Measurements from ENCODE around the gene NOVA2.

Gene NOVA2

DNA sequence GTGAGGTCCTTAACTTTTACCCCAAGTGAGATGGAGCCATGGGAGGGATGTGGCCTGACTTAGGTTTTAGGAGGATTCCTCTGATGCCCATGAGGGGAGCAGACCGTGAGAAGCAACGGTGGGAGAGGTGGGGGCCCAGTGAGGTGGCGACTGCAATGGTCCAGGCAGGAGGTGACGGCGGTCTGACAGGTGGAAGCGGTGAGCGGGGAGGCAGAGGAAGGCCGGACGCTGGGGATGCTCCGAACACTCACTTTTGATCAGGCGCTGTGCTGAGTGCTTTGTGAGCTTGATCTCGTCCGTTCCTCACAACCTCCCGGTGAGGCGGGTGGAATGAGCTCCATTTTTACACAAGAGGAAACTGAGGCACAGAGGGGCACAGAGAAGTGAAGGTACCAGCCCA lies 11.6 kb downstream of the NOVA2 start:
- TF ChIP-seq ZFP3 (CRISPR knock-in tag; IDR thresholded peaks at IDR 0.05) (no peak), OSR1 (CRISPR knock-in tag; IDR thresholded peaks at IDR 0.05) (no peak), GLIS3 (CRISPR knock-in tag; IDR thresholded peaks at IDR 0.05) (no peak), PPARA (CRISPR knock-in tag; IDR thresholded peaks at IDR 0.05; ENCODE audit: borderline replicate concordance) (no peak), ARNTL (CRISPR knock-in tag; IDR thresholded peaks at IDR 0.05; ENCODE audit: borderline replicate concordance, low read depth) (no peak), BACH2 (CRISPR knock-in tag; IDR thresholded peaks at IDR 0.05; ENCODE audit: borderline replicate concordance) (no peak), ZFP30 (CRISPR knock-in tag; IDR thresholded peaks at IDR 0.05) (no peak), RARB (CRISPR knock-in tag; IDR thresholded peaks at IDR 0.05) (no peak), ZNF565 (CRISPR knock-in tag; conservative IDR thresholded peaks at IDR 0.05; ENCODE audit: low read depth) (no peak), ESRRG (CRISPR knock-in tag; IDR thresholded peaks at IDR 0.05) (no peak), ZNF8 (CRISPR knock-in tag; IDR thresholded peaks at IDR 0.05) (no peak), CSDC2 (CRISPR knock-in tag; IDR thresholded peaks at IDR 0.05) (no peak), ISL1 (CRISPR knock-in tag; IDR thresholded peaks at IDR 0.05) (no peak)
- TF ChIP-seq, protein P1, sequence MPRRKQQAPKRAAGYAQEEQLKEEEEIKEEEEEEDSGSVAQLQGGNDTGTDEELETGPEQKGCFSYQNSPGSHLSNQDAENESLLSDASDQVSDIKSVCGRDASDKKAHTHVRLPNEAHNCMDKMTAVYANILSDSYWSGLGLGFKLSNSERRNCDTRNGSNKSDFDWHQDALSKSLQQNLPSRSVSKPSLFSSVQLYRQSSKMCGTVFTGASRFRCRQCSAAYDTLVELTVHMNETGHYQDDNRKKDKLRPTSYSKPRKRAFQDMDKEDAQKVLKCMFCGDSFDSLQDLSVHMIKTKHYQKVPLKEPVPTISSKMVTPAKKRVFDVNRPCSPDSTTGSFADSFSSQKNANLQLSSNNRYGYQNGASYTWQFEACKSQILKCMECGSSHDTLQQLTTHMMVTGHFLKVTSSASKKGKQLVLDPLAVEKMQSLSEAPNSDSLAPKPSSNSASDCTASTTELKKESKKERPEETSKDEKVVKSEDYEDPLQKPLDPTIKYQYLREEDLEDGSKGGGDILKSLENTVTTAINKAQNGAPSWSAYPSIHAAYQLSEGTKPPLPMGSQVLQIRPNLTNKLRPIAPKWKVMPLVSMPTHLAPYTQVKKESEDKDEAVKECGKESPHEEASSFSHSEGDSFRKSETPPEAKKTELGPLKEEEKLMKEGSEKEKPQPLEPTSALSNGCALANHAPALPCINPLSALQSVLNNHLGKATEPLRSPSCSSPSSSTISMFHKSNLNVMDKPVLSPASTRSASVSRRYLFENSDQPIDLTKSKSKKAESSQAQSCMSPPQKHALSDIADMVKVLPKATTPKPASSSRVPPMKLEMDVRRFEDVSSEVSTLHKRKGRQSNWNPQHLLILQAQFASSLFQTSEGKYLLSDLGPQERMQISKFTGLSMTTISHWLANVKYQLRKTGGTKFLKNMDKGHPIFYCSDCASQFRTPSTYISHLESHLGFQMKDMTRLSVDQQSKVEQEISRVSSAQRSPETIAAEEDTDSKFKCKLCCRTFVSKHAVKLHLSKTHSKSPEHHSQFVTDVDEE (CRISPR knock-in tag; IDR thresholded peaks at IDR 0.05) = no peak
- TF ChIP-seq, protein P2, sequence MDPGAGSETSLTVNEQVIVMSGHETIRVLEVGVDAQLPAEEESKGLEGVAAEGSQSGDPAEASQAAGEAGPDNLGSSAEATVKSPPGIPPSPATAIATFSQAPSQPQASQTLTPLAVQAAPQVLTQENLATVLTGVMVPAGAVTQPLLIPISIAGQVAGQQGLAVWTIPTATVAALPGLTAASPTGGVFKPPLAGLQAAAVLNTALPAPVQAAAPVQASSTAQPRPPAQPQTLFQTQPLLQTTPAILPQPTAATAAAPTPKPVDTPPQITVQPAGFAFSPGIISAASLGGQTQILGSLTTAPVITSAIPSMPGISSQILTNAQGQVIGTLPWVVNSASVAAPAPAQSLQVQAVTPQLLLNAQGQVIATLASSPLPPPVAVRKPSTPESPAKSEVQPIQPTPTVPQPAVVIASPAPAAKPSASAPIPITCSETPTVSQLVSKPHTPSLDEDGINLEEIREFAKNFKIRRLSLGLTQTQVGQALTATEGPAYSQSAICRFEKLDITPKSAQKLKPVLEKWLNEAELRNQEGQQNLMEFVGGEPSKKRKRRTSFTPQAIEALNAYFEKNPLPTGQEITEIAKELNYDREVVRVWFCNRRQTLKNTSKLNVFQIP (CRISPR knock-in tag; IDR thresholded peaks at IDR 0.05; ENCODE audit: borderline replicate concordance, low read depth) = no peak
- TF ChIP-seq, protein P3, sequence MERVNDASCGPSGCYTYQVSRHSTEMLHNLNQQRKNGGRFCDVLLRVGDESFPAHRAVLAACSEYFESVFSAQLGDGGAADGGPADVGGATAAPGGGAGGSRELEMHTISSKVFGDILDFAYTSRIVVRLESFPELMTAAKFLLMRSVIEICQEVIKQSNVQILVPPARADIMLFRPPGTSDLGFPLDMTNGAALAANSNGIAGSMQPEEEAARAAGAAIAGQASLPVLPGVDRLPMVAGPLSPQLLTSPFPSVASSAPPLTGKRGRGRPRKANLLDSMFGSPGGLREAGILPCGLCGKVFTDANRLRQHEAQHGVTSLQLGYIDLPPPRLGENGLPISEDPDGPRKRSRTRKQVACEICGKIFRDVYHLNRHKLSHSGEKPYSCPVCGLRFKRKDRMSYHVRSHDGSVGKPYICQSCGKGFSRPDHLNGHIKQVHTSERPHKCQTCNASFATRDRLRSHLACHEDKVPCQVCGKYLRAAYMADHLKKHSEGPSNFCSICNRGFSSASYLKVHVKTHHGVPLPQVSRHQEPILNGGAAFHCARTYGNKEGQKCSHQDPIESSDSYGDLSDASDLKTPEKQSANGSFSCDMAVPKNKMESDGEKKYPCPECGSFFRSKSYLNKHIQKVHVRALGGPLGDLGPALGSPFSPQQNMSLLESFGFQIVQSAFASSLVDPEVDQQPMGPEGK (CRISPR knock-in tag; IDR thresholded peaks at IDR 0.05; ENCODE audit: borderline replicate concordance) = no peak
- TF ChIP-seq, protein P4, sequence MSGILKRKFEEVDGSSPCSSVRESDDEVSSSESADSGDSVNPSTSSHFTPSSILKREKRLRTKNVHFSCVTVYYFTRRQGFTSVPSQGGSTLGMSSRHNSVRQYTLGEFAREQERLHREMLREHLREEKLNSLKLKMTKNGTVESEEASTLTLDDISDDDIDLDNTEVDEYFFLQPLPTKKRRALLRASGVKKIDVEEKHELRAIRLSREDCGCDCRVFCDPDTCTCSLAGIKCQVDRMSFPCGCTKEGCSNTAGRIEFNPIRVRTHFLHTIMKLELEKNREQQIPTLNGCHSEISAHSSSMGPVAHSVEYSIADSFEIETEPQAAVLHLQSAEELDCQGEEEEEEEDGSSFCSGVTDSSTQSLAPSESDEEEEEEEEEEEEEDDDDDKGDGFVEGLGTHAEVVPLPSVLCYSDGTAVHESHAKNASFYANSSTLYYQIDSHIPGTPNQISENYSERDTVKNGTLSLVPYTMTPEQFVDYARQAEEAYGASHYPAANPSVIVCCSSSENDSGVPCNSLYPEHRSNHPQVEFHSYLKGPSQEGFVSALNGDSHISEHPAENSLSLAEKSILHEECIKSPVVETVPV (CRISPR knock-in tag; IDR thresholded peaks at IDR 0.05) = no peak
- no peak for ATAC-seq

DNA sequence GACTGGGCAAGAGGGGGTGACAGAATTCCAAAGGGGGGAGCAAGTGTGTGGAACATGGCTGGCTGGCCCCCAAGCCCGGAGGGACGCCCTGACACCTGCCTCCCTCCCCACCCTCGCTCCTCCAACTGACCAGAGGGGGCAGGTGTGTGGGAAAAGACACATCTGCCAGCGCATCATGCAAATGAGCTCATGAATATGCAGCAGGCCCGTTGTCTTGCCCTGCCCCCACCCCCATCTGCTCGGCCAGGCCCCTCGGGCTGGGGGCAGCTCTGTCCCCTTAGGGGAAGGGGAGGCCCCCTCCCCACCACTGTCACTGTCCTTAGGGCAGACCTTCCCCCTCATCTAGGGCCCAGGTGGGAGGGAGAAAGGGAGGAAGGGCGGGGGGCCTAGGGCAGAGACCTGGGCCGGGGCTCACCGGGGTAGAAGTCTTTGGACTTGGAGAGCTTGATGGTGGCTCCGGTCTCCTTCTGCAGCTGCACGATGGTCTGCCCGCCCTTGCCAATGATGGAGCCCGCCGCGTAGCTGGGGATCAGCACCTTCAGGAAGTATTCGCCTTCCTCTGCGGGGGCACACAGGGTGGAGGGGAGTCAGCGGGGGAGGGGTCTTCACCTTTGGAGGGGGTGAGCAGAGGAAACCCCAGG lies 12.9 kb downstream of the NOVA2 start:
- ATAC-seq = no peak
- no peak for TF ChIP-seq BACH2 (CRISPR knock-in tag; IDR thresholded peaks at IDR 0.05; ENCODE audit: borderline replicate concordance)
- TF ChIP-seq, protein P4 (CRISPR knock-in tag; IDR thresholded peaks at IDR 0.05) = no peak
- TF ChIP-seq, protein P5, sequence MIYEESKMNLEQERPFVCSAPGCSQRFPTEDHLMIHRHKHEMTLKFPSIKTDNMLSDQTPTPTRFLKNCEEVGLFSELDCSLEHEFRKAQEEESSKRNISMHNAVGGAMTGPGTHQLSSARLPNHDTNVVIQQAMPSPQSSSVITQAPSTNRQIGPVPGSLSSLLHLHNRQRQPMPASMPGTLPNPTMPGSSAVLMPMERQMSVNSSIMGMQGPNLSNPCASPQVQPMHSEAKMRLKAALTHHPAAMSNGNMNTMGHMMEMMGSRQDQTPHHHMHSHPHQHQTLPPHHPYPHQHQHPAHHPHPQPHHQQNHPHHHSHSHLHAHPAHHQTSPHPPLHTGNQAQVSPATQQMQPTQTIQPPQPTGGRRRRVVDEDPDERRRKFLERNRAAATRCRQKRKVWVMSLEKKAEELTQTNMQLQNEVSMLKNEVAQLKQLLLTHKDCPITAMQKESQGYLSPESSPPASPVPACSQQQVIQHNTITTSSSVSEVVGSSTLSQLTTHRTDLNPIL (CRISPR knock-in tag; IDR thresholded peaks at IDR 0.05; ENCODE audit: low read depth) = no peak

DNA sequence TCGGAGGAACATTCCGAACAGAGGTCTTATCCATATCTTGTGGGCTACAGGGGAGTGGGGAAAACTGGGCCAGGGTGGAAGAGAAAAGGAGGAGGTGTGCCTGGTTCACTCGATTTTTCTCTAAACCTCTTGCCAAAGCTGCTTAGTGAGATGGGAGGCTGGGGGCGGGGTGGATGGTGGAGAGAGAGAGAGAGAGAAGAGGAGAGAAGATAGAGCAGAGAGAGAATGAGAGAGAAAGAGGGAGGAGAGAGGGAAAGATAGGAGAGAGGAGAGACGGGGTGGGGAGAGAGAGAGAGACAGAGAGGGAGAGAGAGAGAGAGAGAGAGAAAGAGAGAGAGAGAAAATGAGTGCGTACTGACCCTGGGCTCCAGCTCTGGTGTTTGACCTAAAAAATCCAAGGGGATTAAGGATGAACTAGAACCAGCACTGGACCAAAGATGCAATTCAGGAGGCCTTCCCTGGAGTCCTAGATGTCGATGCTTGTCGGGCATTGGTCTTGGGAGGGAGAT lies 14.1 kb downstream of the NOVA2 start:
- TF ChIP-seq SNAI2 (CRISPR knock-in tag; IDR thresholded peaks at IDR 0.05) (no peak), PPARA (CRISPR knock-in tag; IDR thresholded peaks at IDR 0.05; ENCODE audit: borderline replicate concordance) (no peak)
- ATAC-seq = no peak

Data from SK-N-SH treated with all-trans-retinoic acid at 6 μM for 48 hours (cell line).